A673 (cell line): ENCODE data around the gene TSPO. TPM values are rescaled to one million over a fixed set of nuclear protein-coding genes. Genes with fewer than 3 reads are reported as not detected.
A peak's percentile ranks its signal among the peaks of the same experiment; 100 is the strongest.

Source experiments
- BruUV-seq: library from RNA; stranded (reverse); fragments of 400-500 nt; replicated peaks from 2 replicates; lab custom pipeline; 2021; lab: Mats Ljungman, UMichigan
- CTCF ChIA-PET: fragments of 300-600 bp; sonication (Branson Sonifier 250); formaldehyde crosslinking; loops from one replicate; lab custom pipeline; 2022; ENCODE audit warnings: antibody characterized with exemption; lab: Charles Lee
- POLR2A ChIA-PET: fragments of 300-600 bp; sonication (Branson Sonifier 250); formaldehyde crosslinking; loops from one replicate; lab custom pipeline; 2022; ENCODE audit warnings: antibody characterized with exemption; ENCODE audit not compliant: low non-redundant PET; lab: Charles Lee
- DNase-seq: peaks from one replicate; pipeline ENCODE4 v3.0.0-alpha.2; 2015; ENCODE audit warnings: low spot score
- H3K27ac ChIP-seq: fragments of 200-600 bp; sonication (generic); 2 replicates; pipeline ENCODE4 v1.5.1; 2016; ENCODE audit warnings: mixed run types, low read depth, mild to moderate bottlenecking, mixed read lengths, antibody characterized with exemption, low read length; ENCODE audit not compliant: poor library complexity, severe bottlenecking
- H3K27me3 ChIP-seq: fragments of 200-600 bp; sonication (generic); replicated peaks from 2 replicates; pipeline ENCODE4 v1.6.1; 2017; ENCODE audit warnings: mixed run types, low read depth, mild to moderate bottlenecking, mixed read lengths, antibody characterized with exemption, low read length; ENCODE audit not compliant: insufficient read depth, poor library complexity
- H3K36me3 ChIP-seq: fragments of 200-600 bp; sonication (generic); 2 replicates; pipeline ENCODE4 v1.6.1; 2016; ENCODE audit warnings: mixed run types, mild to moderate bottlenecking, mixed read lengths, antibody characterized with exemption, low read length; ENCODE audit not compliant: insufficient read depth, poor library complexity, severe bottlenecking
- H3K4me1 ChIP-seq: fragments of 200-600 bp; sonication (generic); 2 replicates; pipeline ENCODE4 v1.6.1; 2017; ENCODE audit warnings: mixed run types, mild to moderate bottlenecking, mixed read lengths, antibody characterized with exemption, low read length; ENCODE audit not compliant: insufficient read depth, poor library complexity, severe bottlenecking
- H3K4me3 ChIP-seq: fragments of 200-600 bp; sonication (generic); 2 replicates; pipeline ENCODE4 v1.5.1; 2016; ENCODE audit warnings: low read depth, mixed run types, mild to moderate bottlenecking, mixed read lengths, low read length; ENCODE audit not compliant: poor library complexity, severe bottlenecking
- H3K9me3 ChIP-seq: fragments of 200-600 bp; sonication (generic); 2 replicates; pipeline ENCODE4 v1.6.1; 2016; ENCODE audit warnings: mixed run types, low read depth, mild to moderate bottlenecking, mixed read lengths, antibody characterized with exemption, low read length; ENCODE audit not compliant: poor library complexity, severe bottlenecking
- CTCF ChIP-seq: fragments of 300-800, 200-600 bp; sonication (generic); conservative IDR thresholded peaks from 2 replicates; pipeline ENCODE4 v1.5.1; 2017; ENCODE audit warnings: low read depth, mild to moderate bottlenecking, antibody characterized with exemption, low read length, moderate library complexity, mixed read lengths
- EZH2 ChIP-seq: fragments of 200-600 bp; sonication (generic); IDR thresholded peaks from 2 replicates; pipeline ENCODE4 v1.6.1; 2017; ENCODE audit warnings: borderline replicate concordance, low read depth, mild to moderate bottlenecking, mixed read lengths, antibody characterized with exemption, low read length; ENCODE audit not compliant: poor library complexity, severe bottlenecking
- intact Hi-C: fragments of 100-400 bp; cut with micrococcal nuclease; formaldehyde crosslinking; loops from one replicate; pipeline ENCODE4 v1.10.0; 2022; ENCODE audit not compliant: unreplicated experiment
- total RNA-seq: library from RNA; stranded (reverse); gene quantifications from 2 replicates; pipeline ENCODE4 v1.2.3, GENCODE V29; 2021

Gene TSPO
- total RNA-seq, 1 experiment from 2014 or later = 105 TPM

- ChIA-PET CTCF (no interaction called here), POLR2A (no interaction called here)
- Histone ChIP-seq H3K4me1 (peaks cover under 1% of the 10 kb centered on the region), H3K9me3 (no peaks in the 10 kb centered on the region), H3K4me3 (no peak overlapping the region), H3K27ac (no peak overlapping the region), H3K27me3 (no peaks in the 10 kb centered on the region), H3K36me3 (no peaks in the 10 kb centered on the region)
- no TSS peak for BruUV-seq
- intact Hi-C loops = no loop called here
- TF ChIP-seq CTCF = no peak
- TF ChIP-seq EZH2 = no peak
- DNase-seq = no peak
Measured at GRCh38 chr22:43148581-43148980, 2.8 kb upstream of the TSPO start.

DNA sequence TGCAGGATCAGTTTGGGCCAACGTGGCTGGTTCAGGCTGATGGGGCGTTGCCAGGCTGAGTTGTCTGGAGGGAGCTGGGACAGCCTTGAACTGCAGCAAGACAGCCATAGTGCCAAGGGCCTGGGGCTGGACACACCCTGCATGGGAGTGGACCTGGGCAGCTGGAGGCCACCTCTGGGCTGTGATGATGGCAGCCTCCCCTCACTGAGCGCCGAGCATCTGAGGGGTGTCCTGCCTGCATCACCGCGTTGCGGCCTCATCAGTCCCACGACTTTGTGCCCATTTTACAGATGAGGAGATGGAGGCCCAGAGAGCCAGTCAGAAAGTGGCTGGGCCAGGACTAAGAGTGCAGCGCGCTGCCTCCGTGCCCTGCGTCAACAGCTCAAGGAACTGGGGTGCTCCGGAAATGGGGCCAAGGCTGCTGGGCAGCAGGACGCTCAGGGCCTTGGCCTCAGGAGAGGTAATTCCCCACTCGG lies 590 bp upstream of the TSPO start:
- no peak for DNase-seq
- BruUV-seq = no TSS peak
- Histone ChIP-seq H3K27me3 (no peaks in the 10 kb centered on the region), H3K36me3 (no peaks in the 10 kb centered on the region), H3K4me1 (no peaks in the 10 kb centered on the region), H3K9me3 (no peaks in the 10 kb centered on the region), H3K27ac (peak overlapping the region; percentile 70), H3K4me3 (peak overlapping the region; percentile 69)
- CTCF ChIA-PET = no interaction called here
- POLR2A ChIA-PET = interaction anchor here (0.6 kb wide), 1 partner anchor 299 kb away, joined by 5 read pairs; no protein-coding TSS in a partner anchor
- no peak for TF ChIP-seq EZH2
- no peak for TF ChIP-seq CTCF
- intact Hi-C loops = no loop called here

GRCh38 chr22:43152003-43152356 lies 621 bp downstream of the TSPO start:
- BruUV-seq = no TSS peak
- H3K27ac ChIP-seq = peak overlapping the region; percentile 70
- H3K9me3 ChIP-seq = no peaks in the 10 kb centered on the region
- POLR2A ChIA-PET = no interaction called here
- TF ChIP-seq CTCF (no peak), EZH2 (no peak)
- peak overlapping the region; percentile 69 for H3K4me3 ChIP-seq
- peak; percentile 23 for DNase-seq
- no peaks in the 10 kb centered on the region for H3K27me3 ChIP-seq
- intact Hi-C loops = no loop called here
- H3K36me3 ChIP-seq = no peaks in the 10 kb centered on the region
- CTCF ChIA-PET = no interaction called here
- H3K4me1 ChIP-seq = no peaks in the 10 kb centered on the region
